K562 (cell line): ENCODE data around the gene SLC44A1. TPM values are rescaled to one million over a fixed set of nuclear protein-coding genes. Genes with fewer than 3 reads are reported as not detected.

Experiments used
- ARID3A ChIP-seq: IDR thresholded peaks from 2 replicates; pipeline ENCODE4 v1.6.1; 2012; ENCODE audit warnings: low read depth, low read length, improper control_type of control experiment, borderline replicate concordance
- CREB5 ChIP-seq: fragments of 250-450 bp; sonication (Bioruptor Pico); IDR thresholded peaks from 2 replicates; pipeline ENCODE4 v1.5.0; 2020; ENCODE audit warnings: mild to moderate bottlenecking
- CXXC5 ChIP-seq: fragments of 250-450 bp; sonication (Bioruptor Pico); IDR thresholded peaks from 2 replicates; pipeline ENCODE4 v1.8.0; 2022; ENCODE audit warnings: inconsistent platforms, mild to moderate bottlenecking, moderate library complexity
- DEAF1 ChIP-seq: fragments of 450-650 bp; formaldehyde crosslinking; IDR thresholded peaks from 2 replicates; pipeline ENCODE4 v1.4.0; 2020; ENCODE audit warnings: mild to moderate bottlenecking, moderate library complexity
- ELF1 ChIP-seq: fragments of 200-800 bp; sonication (Bioruptor generic); IDR thresholded peaks from 2 replicates; pipeline ENCODE4 v1.6.1; 2016; ENCODE audit warnings: missing genetic modification characterization, missing compliant biosample characterization
- FIP1L1 ChIP-seq: fragments of 200-400 bp; formaldehyde crosslinking; IDR thresholded peaks from 2 replicates; pipeline ENCODE4 v1.6.1; 2018; ENCODE audit warnings: mild to moderate bottlenecking, low read depth, low read length; ENCODE audit not compliant: poor library complexity, severe bottlenecking
- HDAC2 ChIP-seq: fragments of 450-650 bp; IDR thresholded peaks from 2 replicates; pipeline ENCODE4 v1.6.1; 2016; ENCODE audit warnings: mild to moderate bottlenecking
- HNRNPH1 ChIP-seq: fragments of 200-400 bp; formaldehyde crosslinking; optimal IDR thresholded peaks from 2 replicates; pipeline ENCODE3; 2017; ENCODE audit warnings: low read depth, mild to moderate bottlenecking, low read length, moderate library complexity
- IRF9 ChIP-seq: fragments of 450-650 bp; IDR thresholded peaks from 2 replicates; pipeline ENCODE4 v1.6.1; 2016; ENCODE audit warnings: missing biosample characterization, missing genetic modification characterization
- MEF2A ChIP-seq: IDR thresholded peaks from 2 replicates; pipeline ENCODE4 v1.6.1; 2011; ENCODE audit warnings: low read depth, mild to moderate bottlenecking, low read length, moderate library complexity; ENCODE audit not compliant: control insufficient read depth
- POLR3G ChIP-seq: IDR thresholded peaks from 2 replicates; pipeline ENCODE4 v1.6.1; 2011; ENCODE audit not compliant: insufficient read length, insufficient replicate concordance; ENCODE audit errors: extremely low read depth
- SRSF1 ChIP-seq: fragments of 200-400 bp; formaldehyde crosslinking; IDR thresholded peaks from 2 replicates; pipeline ENCODE4 v1.6.1; 2017; ENCODE audit warnings: mild to moderate bottlenecking, low read depth, low read length, moderate library complexity
- TBP ChIP-seq: optimal IDR thresholded peaks from 2 replicates; pipeline ENCODE3; 2011; ENCODE audit warnings: low read depth, low read length, improper control_type of control experiment
- TCF3 ChIP-seq: sonication (generic); formaldehyde crosslinking; IDR thresholded peaks from 2 replicates; pipeline ENCODE4 v1.4.0; 2020; ENCODE audit warnings: mild to moderate bottlenecking, missing genetic modification reagents
- ZFPM2 ChIP-seq: fragments of 250-450 bp; sonication (Bioruptor Pico); IDR thresholded peaks from 2 replicates; pipeline ENCODE4 v1.5.1; 2022; ENCODE audit warnings: mild to moderate bottlenecking
- ZNF431 ChIP-seq: sonication (generic); formaldehyde crosslinking; IDR thresholded peaks from 2 replicates; pipeline ENCODE4 v1.8.0; 2022; ENCODE audit warnings: mild to moderate bottlenecking, missing genetic modification reagents
- ZNF551 ChIP-seq: fragments of 250-450 bp; sonication (Bioruptor Pico); IDR thresholded peaks from 2 replicates; pipeline ENCODE4 v1.5.0; 2021; ENCODE audit warnings: mild to moderate bottlenecking, moderate library complexity
- ZNF592 ChIP-seq: fragments of 450-650 bp; IDR thresholded peaks from 2 replicates; pipeline ENCODE4 v1.6.1; 2017; ENCODE audit warnings: antibody characterized with exemption, mild to moderate bottlenecking
- polyA plus RNA-seq, 8 experiments: library from polyadenylated mRNA; depleted of rRNA in 4 of 8; stranded (reverse) in 5 of 8; unstranded in 3 of 8; fragments of >200 nt; fragmentation: Nextera tagmentation in 2 of 8; fragmentation: Illumina TruSeq in 1 of 8; extraction: Ambion mirVana in 2 of 8; extraction: Trizol in 1 of 8; gene quantifications; 2 replicates each; pipeline versions ENCODE4 v1.2.1 to v1.2.3, GENCODE V29; 2011 to 2014; ENCODE audit warnings: inconsistent platforms in 1 of 8, missing spikeins in 1 of 8
- total RNA-seq, 7 experiments: library from RNA; depleted of rRNA in 6 of 7; stranded (reverse); fragments of >200 nt in 6 of 7; fragmentation: Illumina TruSeq in 2 of 7; extraction: Trizol in 2 of 7; gene quantifications; 2 replicates each; pipeline versions ENCODE4 v1.2.1 to v1.2.3, GENCODE V29; 2011 to 2021; ENCODE audit warnings: low replicate concordance in 1 of 7

Gene SLC44A1
- total and polyA plus RNA-seq, 9 of the 15 experiments (the other 6 are each of a cell fraction or from before 2014, with no cell fraction given) = 0.11 to 0.59 (median 0.30) TPM

GRCh38 chr9:105244003-105244733 lies at the start of gene SLC44A1 (continued):
- TF ChIP-seq ZNF592 (0 out of 2 replicates have a peak, but pooled peaks have one; percentile 43), POLR3G (no peak), FIP1L1 (peak; percentile 87), ZFPM2 (no peak), IRF9 (no peak), ARID3A (no peak), DEAF1 (CRISPR knock-in tag) (no peak), SRSF1 (no peak), ZNF551 (CRISPR knock-in tag) (no peak), HDAC2 (peak; percentile 84), TBP (peak; percentile 75), ELF1 (tag) (peak; percentile 68), HNRNPH1 (no peak), CREB5 (no peak), MEF2A (no peak), ZNF431 (peak; percentile 92), TCF3 (CRISPR knock-in tag) (peak; percentile 36; the same call in 1 of the 2 replicates), CXXC5 (peak; percentile 92)
